HepG2 (cell line): Measurements from ENCODE around the gene ADAM22.

Source experiments
- CHD2 ChIP-seq: IDR thresholded peaks from 2 replicates; pipeline ENCODE4 v1.6.1; 2011; ENCODE audit warnings: low read depth, low read length, improper control_type of control experiment
- XBP1 ChIP-seq: sonication (generic); formaldehyde crosslinking; IDR thresholded peaks from 2 replicates; pipeline ENCODE4 v1.5.0; 2020; ENCODE audit warnings: missing genetic modification reagents
- YY1 ChIP-seq: IDR thresholded peaks from 2 replicates; pipeline ENCODE4 v1.6.1; 2011; ENCODE audit warnings: low read length, low read depth, moderate library complexity, mild to moderate bottlenecking; ENCODE audit not compliant: insufficient read depth, insufficient replicate concordance
- ZBTB33 ChIP-seq: sonication (generic); formaldehyde crosslinking; IDR thresholded peaks from 2 replicates; pipeline ENCODE4 v1.4.0; 2020; ENCODE audit warnings: missing genetic modification reagents
- ZNF263 ChIP-seq: sonication (generic); formaldehyde crosslinking; IDR thresholded peaks from 2 replicates; pipeline ENCODE4 v1.4.0; 2020; ENCODE audit warnings: missing genetic modification reagents
- ZNF777 ChIP-seq: sonication (generic); formaldehyde crosslinking; IDR thresholded peaks from 2 replicates; pipeline ENCODE4 v1.4.0; 2020; ENCODE audit warnings: missing genetic modification reagents
- TF ChIP-seq, protein P1 (sequence below): sonication (generic); formaldehyde crosslinking; IDR thresholded peaks from 2 replicates; pipeline ENCODE4 v1.5.0; 2020; ENCODE audit warnings: mild to moderate bottlenecking, missing genetic modification reagents, moderate library complexity

GRCh38 chr7:88146616-88147015, 212.6 kb downstream of the ADAM22 start:
- TF ChIP-seq YY1 (no peak), ZBTB33 (CRISPR knock-in tag) (no peak), ZNF263 (CRISPR knock-in tag) (no peak), XBP1 (no peak), CHD2 (no peak), ZNF777 (CRISPR knock-in tag) (no peak)
- TF ChIP-seq, protein P1, sequence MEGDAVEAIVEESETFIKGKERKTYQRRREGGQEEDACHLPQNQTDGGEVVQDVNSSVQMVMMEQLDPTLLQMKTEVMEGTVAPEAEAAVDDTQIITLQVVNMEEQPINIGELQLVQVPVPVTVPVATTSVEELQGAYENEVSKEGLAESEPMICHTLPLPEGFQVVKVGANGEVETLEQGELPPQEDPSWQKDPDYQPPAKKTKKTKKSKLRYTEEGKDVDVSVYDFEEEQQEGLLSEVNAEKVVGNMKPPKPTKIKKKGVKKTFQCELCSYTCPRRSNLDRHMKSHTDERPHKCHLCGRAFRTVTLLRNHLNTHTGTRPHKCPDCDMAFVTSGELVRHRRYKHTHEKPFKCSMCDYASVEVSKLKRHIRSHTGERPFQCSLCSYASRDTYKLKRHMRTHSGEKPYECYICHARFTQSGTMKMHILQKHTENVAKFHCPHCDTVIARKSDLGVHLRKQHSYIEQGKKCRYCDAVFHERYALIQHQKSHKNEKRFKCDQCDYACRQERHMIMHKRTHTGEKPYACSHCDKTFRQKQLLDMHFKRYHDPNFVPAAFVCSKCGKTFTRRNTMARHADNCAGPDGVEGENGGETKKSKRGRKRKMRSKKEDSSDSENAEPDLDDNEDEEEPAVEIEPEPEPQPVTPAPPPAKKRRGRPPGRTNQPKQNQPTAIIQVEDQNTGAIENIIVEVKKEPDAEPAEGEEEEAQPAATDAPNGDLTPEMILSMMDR (CRISPR knock-in tag), result no peak
